ENCODE results near the gene TPSG1.
"Not testable (repeated sequence)": the region's sequence is repeated elsewhere in the genome, so short reads cannot be mapped to it uniquely, and the experiment has no call there.

TPSG1 gene

DNA sequence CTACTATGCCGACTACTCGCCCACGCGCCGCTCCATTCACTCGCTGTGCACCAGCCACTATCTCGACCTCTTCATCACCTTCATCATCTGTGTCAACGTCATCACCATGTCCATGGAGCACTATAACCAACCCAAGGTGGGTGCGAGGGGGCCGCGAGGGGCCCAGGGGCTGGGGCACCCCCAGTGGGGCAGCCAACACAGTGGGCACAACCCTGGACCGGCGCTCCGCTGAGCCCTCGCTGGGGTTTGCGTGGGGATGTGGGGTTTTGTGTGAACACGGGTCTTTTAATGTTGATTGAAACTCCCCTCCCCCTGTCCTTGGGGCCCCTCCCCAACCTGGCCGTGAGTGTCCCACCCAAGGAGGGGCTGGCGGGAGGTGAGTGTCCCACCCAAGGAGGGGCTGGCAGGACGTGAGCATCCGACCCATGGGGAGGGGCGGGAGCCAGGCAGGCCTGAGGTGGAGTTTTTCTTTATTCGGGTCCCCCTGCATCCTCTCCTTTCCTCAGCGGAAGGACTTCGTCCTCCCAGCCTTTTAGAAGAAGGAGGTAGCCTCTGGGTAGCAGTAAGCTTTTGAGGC is 11.2 kb downstream of the TPSG1 start:
- DNase-seq: no peak

DNA sequence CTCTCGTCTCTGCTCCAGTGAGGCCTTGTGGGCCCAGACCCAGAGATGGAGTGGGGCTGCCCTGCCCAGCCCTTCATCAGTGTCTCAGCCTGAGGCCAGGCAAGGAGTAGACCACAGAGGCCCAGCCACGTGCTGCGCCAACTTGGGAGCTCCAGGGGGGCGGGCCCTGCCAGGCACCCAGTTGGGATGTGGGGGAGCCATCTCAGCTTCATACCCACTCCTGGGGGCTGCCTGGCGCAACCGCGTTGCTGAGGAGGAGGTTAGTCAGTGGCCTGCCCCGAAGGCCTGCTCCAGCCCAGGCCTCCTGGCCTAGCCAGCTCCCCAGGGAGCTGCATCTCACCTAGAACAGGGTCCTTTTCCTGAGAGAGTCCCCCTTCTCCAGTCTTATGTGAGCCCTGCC is 11.8 kb downstream of the TPSG1 start:
- DNase-seq: no peak

DNA sequence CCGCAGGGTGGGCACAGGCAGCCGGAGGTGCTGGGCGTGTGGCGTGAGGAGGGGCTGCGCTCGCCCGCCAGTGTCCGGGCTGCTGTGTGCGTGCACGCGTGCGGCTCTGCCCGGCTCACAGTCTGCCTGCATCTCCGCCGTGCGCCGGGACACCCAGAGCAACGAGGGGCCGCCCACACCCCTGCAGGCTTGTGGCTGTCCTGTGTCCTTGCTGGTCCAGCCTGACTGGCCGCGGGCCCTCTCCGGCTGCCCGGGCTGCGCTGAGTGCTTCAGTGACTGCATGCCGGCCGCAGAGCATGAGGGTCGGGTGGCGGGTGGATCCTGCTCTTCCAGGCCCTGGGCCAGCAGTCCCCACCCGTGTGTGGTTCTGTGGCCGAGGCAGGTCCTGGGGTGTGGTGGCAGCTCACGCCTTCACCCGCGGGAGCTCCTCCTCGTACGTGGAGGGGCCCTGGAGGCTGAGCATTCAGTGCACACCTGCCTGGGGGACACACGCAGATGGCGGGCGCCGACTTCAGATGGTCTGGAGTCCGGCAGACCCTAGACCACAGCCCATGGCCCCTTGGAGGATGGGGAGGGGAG is 12.4 kb downstream of the TPSG1 start:
- no peak for DNase-seq

- DNase-seq: no peak
These were observed 13.4 kb downstream of the TPSG1 start for GRCh38 chr16:1211451-1212268.

DNA sequence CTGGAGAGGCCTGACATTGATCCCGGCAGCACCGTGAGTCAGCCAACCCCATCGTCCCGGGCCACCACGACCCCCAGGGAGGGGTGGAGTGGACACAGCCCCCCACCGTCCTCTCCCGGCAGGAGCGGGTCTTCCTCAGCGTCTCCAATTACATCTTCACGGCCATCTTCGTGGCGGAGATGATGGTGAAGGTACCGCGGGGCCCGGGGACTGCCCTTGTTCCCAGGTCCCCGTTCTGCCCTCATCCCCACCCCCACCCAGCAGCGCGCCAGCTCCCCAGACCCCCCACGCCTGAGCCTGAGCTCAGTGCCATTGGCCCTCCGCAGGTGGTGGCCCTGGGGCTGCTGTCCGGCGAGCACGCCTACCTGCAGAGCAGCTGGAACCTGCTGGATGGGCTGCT is 14.6 kb downstream of the TPSG1 start:
- DNase-seq: no peak

GRCh38 chr16:1209081-1209480 is 16.0 kb downstream of the TPSG1 start:
- DNase-seq: no peak

GRCh38 chr16:1208239-1208830 is 16.7 kb downstream of the TPSG1 start:
- no peak for DNase-seq

DNA sequence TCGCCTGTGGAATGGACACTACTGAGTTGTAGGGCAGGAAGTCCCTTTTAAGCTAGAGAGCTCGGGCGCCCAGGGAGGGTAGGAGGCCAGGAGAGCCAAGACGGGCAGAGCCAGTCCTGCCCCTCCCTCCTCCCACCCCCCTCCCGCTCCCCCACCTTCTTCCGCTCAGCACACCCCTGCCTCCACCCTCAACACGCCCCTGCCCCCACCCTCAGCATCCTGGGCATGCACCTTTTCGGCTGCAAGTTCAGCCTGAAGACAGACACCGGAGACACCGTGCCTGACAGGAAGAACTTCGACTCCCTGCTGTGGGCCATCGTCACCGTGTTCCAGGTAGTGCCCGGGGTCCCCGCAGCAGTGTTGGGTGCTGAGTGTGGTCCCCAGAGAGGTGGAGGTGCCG is 18.3 kb downstream of the TPSG1 start:
- no peak for DNase-seq

DNA sequence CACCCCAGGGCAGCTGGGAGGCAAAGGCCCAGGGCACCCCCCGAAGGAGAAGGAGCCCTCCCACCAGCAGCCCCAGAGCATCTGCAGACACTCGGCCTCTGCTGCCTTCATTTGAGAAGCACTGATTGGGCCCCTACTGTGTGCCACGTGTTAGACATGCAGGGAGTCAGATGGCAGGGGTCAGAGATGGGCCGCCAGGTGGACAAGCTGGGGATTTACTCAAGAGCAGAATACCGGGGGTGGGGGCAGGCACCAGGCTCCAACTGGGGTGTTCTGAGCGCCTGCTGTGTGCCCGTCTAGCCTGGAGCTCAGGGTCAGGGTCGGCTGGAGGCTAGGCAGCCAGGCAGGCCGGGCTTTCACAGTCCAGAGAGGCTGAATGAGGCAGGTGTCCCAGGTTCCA is 18.7 kb downstream of the TPSG1 start:
- no peak for DNase-seq

DNA sequence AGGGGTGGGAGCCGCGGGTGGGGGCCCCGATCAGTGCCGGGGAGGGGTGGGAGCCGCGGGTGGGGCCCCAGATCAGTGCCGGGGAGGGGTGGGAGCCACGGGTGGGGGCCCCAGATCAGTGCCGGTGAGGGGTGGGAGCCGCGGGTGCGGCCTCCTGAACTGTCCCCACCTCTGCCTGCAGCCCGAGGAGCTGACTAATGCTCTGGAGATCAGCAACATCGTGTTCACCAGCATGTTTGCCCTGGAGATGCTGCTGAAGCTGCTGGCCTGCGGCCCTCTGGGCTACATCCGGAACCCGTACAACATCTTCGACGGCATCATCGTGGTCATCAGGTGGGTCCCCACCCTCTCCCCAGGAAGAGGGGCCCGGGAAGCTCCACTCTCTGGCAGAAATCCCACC is 20.1 kb downstream of the TPSG1 start:
- DNase-seq: no peak

GRCh38 chr16:1202274-1202673 is 22.8 kb downstream of the TPSG1 start:
- DNase-seq: no peak

DNA sequence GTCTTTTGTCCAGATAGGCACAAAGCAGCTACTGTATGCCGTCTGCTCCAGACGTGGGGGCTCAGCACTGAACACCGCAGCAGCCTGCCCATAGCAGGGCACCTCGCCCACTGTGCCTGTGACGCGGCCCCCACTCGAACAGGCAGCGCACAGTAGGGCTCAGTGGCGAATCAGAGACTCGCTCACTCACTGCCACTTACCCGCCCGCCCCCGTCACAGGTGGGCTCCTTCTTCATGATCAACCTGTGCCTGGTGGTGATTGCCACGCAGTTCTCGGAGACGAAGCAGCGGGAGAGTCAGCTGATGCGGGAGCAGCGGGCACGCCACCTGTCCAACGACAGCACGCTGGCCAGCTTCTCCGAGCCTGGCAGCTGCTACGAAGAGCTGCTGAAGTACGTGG is 23.6 kb downstream of the TPSG1 start:
- DNase-seq: no peak

- DNase-seq: no peak
These were observed 24.9 kb downstream of the TPSG1 start for GRCh38 chr16:1200014-1200627.

GRCh38 chr16:1199347-1200013 is 25.6 kb downstream of the TPSG1 start:
- DNase-seq: no peak

- not testable (repeated sequence) for DNase-seq
These were observed 26.3 kb downstream of the TPSG1 start for GRCh38 chr16:1198671-1199346.

DNA sequence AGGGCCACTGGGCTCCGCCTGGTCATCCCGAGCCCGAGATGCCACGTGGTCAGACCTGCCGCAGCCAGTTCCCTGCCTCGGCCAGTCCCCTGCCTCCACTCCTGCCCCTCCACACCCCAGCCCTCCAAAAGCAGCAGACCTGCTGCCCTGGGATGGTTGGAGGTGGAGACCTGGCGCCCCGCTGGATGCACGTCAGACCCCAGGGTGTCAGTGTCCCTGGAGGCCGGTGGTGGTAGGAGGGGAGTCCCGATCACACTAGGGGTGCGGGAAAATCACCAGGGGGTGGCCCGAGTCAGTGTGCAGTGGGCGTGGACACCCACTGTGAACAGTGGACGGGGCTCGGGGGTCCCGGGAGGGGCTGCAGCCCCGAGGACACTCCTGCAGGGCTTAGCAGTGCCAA is 26.9 kb downstream of the TPSG1 start:
- no peak for DNase-seq

GRCh38 chr16:1197237-1197866 is 27.7 kb downstream of the TPSG1 start:
- no peak for DNase-seq

DNA sequence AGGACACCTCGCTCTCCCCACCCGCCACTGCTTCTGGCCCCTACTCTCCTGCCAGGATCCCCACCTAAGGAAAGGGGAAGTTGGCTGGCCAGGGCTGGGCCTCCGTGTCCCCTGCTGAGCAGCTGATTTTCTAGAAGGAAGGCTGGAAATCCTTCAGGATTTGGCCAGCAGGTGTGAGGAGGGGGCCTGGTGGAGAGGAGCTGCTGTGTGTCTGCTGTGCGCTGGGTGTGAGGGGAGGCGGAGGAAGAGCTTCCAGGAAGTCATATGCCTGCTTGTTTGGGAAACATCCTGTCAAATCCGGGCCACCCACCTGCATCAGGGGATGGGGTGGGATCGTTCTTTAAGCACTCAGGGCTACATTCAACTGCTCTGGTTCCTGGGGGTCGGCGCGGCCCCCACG is 28.6 kb downstream of the TPSG1 start:
- no peak for DNase-seq

DNA sequence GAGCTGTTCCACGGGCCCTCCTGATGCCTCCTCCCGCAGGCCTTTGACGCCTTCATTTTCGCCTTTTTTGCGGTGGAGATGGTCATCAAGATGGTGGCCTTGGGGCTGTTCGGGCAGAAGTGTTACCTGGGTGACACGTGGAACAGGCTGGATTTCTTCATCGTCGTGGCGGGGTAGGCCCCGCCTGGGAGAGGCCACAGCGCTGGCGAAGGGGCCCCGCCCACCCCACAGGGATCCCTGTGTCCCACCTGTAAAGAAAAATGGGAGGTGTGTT is 29.7 kb downstream of the TPSG1 start:
- no peak for DNase-seq

- DNase-seq: peak; percentile 41
These were observed 30.2 kb downstream of the TPSG1 start for GRCh38 chr16:1194665-1195392.

DNA sequence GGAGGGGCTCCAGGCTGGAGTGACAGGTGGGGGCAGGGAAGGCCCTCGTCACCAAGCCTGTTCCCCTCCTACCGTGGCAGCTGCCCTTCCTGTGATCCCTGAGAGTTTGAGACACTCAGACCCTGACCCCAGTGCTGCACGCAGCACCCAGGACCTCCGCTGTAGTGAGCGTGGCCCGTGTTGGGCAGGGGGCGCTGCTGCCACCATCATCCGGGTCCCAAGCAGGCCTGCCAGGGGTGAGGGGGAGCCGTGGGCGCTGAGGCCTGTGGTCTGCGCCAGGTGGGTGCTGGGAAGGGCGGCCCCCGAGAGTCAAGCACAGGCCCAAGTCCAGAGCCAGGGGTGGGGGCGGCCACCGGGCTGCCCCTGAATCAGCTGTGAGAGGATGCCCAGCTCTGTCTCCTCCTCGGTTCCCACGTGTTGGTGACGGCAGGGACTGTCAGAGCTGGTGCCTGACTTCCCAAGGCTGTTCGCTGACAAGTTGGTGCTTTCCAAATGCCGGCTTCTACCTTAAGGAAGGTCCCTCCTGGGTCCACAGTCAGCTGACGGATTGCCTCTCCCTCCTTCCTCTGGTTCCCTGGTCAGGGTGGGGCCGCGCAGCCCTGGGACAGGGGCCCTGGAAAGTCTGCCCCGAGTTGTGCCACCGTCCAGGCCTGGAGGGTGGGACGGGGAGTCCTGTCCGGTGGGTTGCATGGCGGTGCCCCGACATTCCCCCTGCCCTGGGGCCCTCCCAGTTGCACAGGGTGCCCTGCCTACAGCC is 31.1 kb downstream of the TPSG1 start:
- DNase-seq: no peak

Data from NCI-H82 (cell line).